Measurements from ENCODE around the gene WDR72. TPM values are rescaled to one million over a fixed set of nuclear protein-coding genes. Genes with fewer than 3 reads are reported as not detected.
"Not testable (repeated sequence)": the region's sequence is repeated elsewhere in the genome, so short reads cannot be mapped to it uniquely, and the experiment has no call there.

Gene WDR72
- total and polyA plus RNA-seq, 3 experiments from 2014 or later: not detected

DNA sequence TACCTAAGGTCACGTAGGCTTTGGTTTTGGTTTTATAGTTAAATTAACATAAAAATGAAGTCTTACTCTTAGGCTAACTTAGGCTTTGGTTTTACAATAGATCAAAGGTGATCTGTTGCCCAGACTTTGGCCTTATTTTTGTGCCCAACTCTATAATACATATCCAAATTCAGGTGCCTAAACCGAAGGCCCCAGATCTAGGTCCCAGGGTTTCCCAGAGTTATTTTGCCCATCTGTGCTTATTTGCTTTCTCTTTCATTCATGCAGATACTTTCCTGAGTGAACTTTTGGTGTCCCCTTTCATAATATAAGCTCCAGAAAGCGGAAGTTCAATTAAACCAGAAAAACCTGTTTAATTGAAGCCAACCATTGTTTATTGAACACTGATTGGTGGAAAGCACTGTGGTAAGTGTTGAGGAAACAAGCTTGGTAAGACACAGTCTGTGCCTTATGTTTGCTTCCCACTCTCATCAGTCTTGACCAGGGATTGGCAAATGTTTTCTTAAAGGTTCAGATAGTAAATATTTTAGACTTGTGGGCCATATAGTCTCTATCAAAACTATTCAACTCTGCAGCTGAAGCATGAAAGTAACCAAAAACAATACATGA, 209.7 kb downstream of the WDR72 start:
- Mint-ChIP-seq H3K9me3 (peaks cover 0 to 5% (median 2%) of the 10 kb centered on the region in 5 donors), H3K4me3 (no peak overlapping the region), H3K27ac (no peak overlapping the region), H3K4me1 (no peaks in the 10 kb centered on the region), H3K36me3 (no peaks in the 10 kb centered on the region), H3K27me3 (no peaks in the 10 kb centered on the region)
- DNase-seq: no peak
- Histone ChIP-seq H3K27me3 (ENCODE audit: insufficient read depth, low read length, poor library complexity, severe bottlenecking) (no peaks in the 10 kb centered on the region), H3K4me1 (ENCODE audit: insufficient read depth, low read length) (no peaks in the 10 kb centered on the region), H3K36me3 (ENCODE audit: insufficient read depth, low read length) (no peaks in the 10 kb centered on the region), H3K9me3 (ENCODE audit: low read length) (no peaks in the 10 kb centered on the region), H3K4me3 (ENCODE audit: low read length) (no peak overlapping the region), H3K27ac (ENCODE audit: low read depth, low read length) (no peak overlapping the region)
- ChIA-PET CTCF (no interaction called here), POLR2A (no interaction called here)

DNA sequence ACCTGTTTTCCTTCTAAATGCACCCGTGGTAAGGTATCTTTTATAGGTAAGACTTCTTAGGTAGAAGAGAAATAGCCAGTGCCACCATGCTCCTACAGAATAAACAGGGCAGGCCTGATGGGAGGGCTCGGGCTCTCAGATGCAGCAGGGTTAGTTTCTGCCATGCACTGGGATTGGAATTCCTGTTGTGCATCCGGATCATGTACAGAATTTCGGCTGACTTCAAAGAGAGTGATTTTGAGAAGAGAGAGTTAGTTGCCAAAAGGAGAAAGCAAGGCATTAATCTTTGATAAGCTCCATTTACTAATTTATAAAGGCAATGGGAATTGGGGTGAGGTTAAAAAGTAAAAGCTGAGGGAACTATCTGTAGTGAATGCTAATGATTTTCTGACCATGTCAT, 211.2 kb downstream of the WDR72 start:
- Histone ChIP-seq H3K4me1 (ENCODE audit: insufficient read depth, low read length) (no peaks in the 10 kb centered on the region), H3K27ac (ENCODE audit: low read depth, low read length) (no peak overlapping the region), H3K36me3 (ENCODE audit: insufficient read depth, low read length) (no peaks in the 10 kb centered on the region), H3K27me3 (ENCODE audit: insufficient read depth, low read length, poor library complexity, severe bottlenecking) (no peaks in the 10 kb centered on the region), H3K9me3 (ENCODE audit: low read length) (no peaks in the 10 kb centered on the region), H3K4me3 (ENCODE audit: low read length) (no peak overlapping the region)
- ChIA-PET CTCF (no interaction called here), POLR2A (no interaction called here)
- H3K4me3 Mint-ChIP-seq: no peak overlapping the region
- H3K27me3 Mint-ChIP-seq: no peaks in the 10 kb centered on the region
- no peaks in the 10 kb centered on the region for H3K4me1 Mint-ChIP-seq
- no peak for DNase-seq
- peaks cover 0 to 5% (median 3%) of the 10 kb centered on the region in 5 donors for H3K9me3 Mint-ChIP-seq
- no peaks in the 10 kb centered on the region for H3K36me3 Mint-ChIP-seq
- H3K27ac Mint-ChIP-seq: no peak overlapping the region

DNA sequence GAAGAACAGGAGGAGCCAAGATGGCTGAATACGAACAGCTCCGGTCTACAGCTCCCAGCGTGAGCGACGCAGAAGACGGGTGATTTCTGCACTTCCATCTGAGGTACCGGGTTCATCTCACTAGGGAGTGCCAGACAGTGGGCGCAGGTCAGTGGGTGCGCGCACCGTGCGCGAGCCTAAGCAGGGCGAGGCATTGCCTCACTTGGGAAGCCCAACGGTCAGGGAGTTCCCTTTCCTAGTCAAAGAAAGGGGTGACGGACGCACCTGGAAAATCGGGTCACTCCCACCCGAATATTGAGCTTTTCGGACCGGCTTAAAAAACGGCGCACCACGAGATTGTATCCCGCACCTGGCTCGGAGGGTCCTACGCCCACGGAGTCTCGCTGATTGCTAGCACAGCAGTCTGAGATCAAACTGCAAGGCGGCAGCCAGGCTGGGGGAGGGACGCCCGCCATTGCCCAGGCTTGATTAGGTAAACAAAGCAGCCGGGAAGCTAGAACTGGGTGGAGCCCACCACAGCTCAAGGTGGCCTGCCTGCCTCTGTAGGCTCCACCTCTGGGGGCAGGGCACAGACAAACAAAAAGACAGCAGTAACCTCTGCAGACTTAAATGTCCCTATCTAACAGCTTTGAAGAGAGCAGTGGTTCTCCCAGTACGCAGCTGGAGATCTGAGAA, 218.7 kb downstream of the WDR72 start:
- H3K9me3 Mint-ChIP-seq: peaks cover 3 to 12% (median 9%) of the 10 kb centered on the region in 5 donors
- CTCF ChIA-PET; H3K27ac ChIP-seq (ENCODE audit: low read depth, low read length); H3K27me3 ChIP-seq (ENCODE audit: insufficient read depth, low read length, poor library complexity, severe bottlenecking); H3K36me3 ChIP-seq (ENCODE audit: insufficient read depth, low read length); H3K4me1 Mint-ChIP-seq; H3K27me3 Mint-ChIP-seq; POLR2A ChIA-PET; H3K36me3 Mint-ChIP-seq; H3K4me3 Mint-ChIP-seq; H3K9me3 ChIP-seq (ENCODE audit: low read length); H3K4me1 ChIP-seq (ENCODE audit: insufficient read depth, low read length); DNase-seq; H3K4me3 ChIP-seq (ENCODE audit: low read length); H3K27ac Mint-ChIP-seq: not testable (repeated sequence)

DNA sequence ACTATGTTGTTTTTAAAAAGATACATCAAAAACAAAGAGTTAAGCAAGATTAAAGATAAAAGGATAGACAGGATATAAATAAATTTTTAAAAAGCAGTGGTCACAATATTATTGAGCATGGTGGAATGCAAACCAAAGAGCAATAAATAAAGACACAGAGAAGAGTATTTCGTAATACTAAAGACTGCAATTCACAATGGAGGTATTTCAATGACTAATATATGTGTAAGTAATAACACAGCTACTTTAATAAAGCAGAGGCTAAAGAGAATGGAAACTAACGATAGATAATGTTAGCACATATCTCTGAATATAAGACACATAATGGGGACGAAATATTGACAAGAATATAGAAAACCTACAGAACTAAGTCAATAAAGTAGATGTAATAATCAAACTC, 219.6 kb downstream of the WDR72 start:
- no peaks in the 10 kb centered on the region for H3K9me3 ChIP-seq (ENCODE audit: low read length)
- no peaks in the 10 kb centered on the region for H3K36me3 ChIP-seq (ENCODE audit: insufficient read depth, low read length)
- H3K27ac ChIP-seq (ENCODE audit: low read depth, low read length): no peak overlapping the region
- ChIA-PET CTCF (no interaction called here), POLR2A (no interaction called here)
- H3K36me3 Mint-ChIP-seq: no peaks in the 10 kb centered on the region
- H3K4me3 ChIP-seq (ENCODE audit: low read length): no peak overlapping the region
- H3K9me3 Mint-ChIP-seq: peaks cover 3 to 12% (median 9%) of the 10 kb centered on the region in 5 donors
- no peak overlapping the region for H3K4me3 Mint-ChIP-seq
- no peaks in the 10 kb centered on the region for H3K27me3 ChIP-seq (ENCODE audit: insufficient read depth, low read length, poor library complexity, severe bottlenecking)
- DNase-seq: no peak
- no peaks in the 10 kb centered on the region for H3K27me3 Mint-ChIP-seq
- H3K4me1 ChIP-seq (ENCODE audit: insufficient read depth, low read length): no peaks in the 10 kb centered on the region
- no peaks in the 10 kb centered on the region for H3K4me1 Mint-ChIP-seq
- no peak overlapping the region for H3K27ac Mint-ChIP-seq

DNA sequence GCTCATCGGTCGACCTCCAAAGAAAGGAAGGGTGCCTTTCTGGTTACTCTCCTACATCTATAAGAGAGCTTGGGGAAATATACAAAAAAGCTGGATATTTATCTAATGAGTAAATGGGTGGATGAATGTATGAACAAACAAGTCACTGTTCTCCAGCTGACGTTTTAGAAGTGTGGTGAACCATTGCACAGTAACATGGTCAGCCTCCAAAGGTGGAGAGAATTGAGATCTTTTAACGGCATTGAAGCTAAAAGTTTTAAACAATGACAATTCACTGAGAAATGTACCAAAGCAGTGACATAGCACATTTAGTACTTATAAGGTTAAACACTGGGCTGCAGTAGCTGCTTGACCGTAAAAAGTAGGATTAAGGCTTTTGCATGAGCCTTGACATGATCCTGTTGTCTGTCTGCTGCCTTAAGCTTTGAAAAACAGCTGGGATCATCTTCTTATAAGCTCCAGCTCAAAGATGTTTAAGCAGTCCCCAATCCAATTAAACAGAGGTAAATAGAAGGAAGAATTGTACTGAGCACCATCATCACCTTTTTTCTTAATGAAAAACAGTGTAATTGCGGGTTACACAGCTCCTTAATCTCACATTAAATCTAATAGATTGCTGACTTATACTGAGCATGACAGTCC, 222.9 kb downstream of the WDR72 start:
- no peak overlapping the region for H3K27ac ChIP-seq (ENCODE audit: low read depth, low read length)
- Mint-ChIP-seq H3K4me1 (no peaks in the 10 kb centered on the region), H3K36me3 (no peaks in the 10 kb centered on the region), H3K9me3 (peaks cover 2 to 25% (median 8%) of the 10 kb centered on the region in 5 donors), H3K27ac (no peak overlapping the region), H3K27me3 (no peaks in the 10 kb centered on the region), H3K4me3 (no peak overlapping the region)
- no peaks in the 10 kb centered on the region for H3K27me3 ChIP-seq (ENCODE audit: insufficient read depth, low read length, poor library complexity, severe bottlenecking)
- POLR2A ChIA-PET: no interaction called here
- DNase-seq: no peak
- H3K4me1 ChIP-seq (ENCODE audit: insufficient read depth, low read length): no peaks in the 10 kb centered on the region
- H3K4me3 ChIP-seq (ENCODE audit: low read length): no peak overlapping the region
- CTCF ChIA-PET: no interaction called here
- H3K9me3 ChIP-seq (ENCODE audit: low read length): no peaks in the 10 kb centered on the region
- H3K36me3 ChIP-seq (ENCODE audit: insufficient read depth, low read length): no peaks in the 10 kb centered on the region

DNA sequence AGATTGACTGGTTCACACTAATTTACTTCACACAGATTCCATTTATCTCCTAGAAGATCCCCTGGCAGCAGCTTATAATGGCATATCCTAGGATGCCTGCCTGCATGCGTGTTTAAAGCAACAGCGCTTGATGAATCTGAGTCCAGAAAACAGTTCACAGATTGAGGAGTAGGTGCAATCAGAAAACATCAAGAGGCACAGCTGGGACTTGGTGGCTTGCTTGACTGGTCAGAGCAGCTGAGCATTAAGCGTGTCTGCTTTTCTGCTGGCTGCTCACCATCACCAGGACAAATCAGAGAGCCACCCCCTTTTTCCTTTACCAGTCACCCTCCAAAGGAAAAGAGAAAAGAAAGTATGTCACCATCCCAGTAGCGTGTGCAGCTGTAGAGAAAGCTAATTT, 223.6 kb downstream of the WDR72 start:
- H3K27ac Mint-ChIP-seq: no peak overlapping the region
- DNase-seq: no peak
- Histone ChIP-seq H3K27me3 (ENCODE audit: insufficient read depth, low read length, poor library complexity, severe bottlenecking) (no peaks in the 10 kb centered on the region), H3K4me3 (ENCODE audit: low read length) (no peak overlapping the region), H3K27ac (ENCODE audit: low read depth, low read length) (no peak overlapping the region), H3K9me3 (ENCODE audit: low read length) (no peaks in the 10 kb centered on the region), H3K36me3 (ENCODE audit: insufficient read depth, low read length) (no peaks in the 10 kb centered on the region), H3K4me1 (ENCODE audit: insufficient read depth, low read length) (no peaks in the 10 kb centered on the region)
- no peaks in the 10 kb centered on the region for H3K4me1 Mint-ChIP-seq
- POLR2A ChIA-PET: no interaction called here
- CTCF ChIA-PET: no interaction called here
- peaks cover 2 to 25% (median 8%) of the 10 kb centered on the region in 5 donors for H3K9me3 Mint-ChIP-seq
- H3K36me3 Mint-ChIP-seq: no peaks in the 10 kb centered on the region
- H3K4me3 Mint-ChIP-seq: no peak overlapping the region
- no peaks in the 10 kb centered on the region for H3K27me3 Mint-ChIP-seq

DNA sequence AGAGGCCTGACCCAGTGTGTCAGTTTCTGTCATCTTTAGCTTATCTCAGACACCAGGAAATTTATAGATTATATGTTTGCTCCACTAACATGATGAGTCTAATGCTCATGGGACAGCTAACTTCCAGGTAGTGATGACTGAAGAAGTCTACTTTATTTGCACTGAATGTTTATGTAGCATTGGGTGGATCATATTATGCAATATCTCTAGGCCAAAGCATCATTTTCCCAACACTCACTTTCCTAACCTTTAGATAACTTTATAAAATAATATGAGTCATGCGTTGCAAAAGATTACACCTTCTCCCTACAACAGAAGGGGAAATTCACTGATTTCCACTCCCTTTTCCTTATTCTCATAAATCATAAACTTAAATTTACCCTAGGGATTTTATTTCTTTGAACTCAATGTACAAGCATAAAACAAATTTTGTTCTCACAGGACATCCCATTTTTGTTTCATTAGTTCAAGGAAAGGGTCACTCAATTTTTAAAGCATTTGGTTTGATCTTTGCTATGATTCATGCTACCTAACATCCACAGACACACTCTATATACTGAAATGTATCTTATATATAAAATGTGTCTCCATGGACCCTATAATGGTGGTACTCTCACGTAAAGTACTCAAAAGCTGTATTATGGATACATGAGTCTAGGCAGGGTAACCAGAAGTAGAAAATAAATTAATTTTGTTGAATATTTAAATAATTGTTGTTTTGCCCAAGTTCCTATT, 225.2 kb downstream of the WDR72 start:
- H3K4me1 Mint-ChIP-seq: no peaks in the 10 kb centered on the region
- H3K27ac ChIP-seq (ENCODE audit: low read depth, low read length): no peak overlapping the region
- ChIA-PET CTCF (no interaction called here), POLR2A (no interaction called here)
- H3K27me3 Mint-ChIP-seq: no peaks in the 10 kb centered on the region
- H3K4me3 ChIP-seq (ENCODE audit: low read length): no peak overlapping the region
- H3K36me3 Mint-ChIP-seq: no peaks in the 10 kb centered on the region
- H3K4me3 Mint-ChIP-seq: no peak overlapping the region
- no peaks in the 10 kb centered on the region for H3K27me3 ChIP-seq (ENCODE audit: insufficient read depth, low read length, poor library complexity, severe bottlenecking)
- H3K4me1 ChIP-seq (ENCODE audit: insufficient read depth, low read length): no peaks in the 10 kb centered on the region
- H3K9me3 Mint-ChIP-seq: peaks cover 0 to 15% (median 2%) of the 10 kb centered on the region in 5 donors
- DNase-seq: no peak
- no peaks in the 10 kb centered on the region for H3K36me3 ChIP-seq (ENCODE audit: insufficient read depth, low read length)
- H3K27ac Mint-ChIP-seq: no peak overlapping the region
- H3K9me3 ChIP-seq (ENCODE audit: low read length): no peaks in the 10 kb centered on the region

DNA sequence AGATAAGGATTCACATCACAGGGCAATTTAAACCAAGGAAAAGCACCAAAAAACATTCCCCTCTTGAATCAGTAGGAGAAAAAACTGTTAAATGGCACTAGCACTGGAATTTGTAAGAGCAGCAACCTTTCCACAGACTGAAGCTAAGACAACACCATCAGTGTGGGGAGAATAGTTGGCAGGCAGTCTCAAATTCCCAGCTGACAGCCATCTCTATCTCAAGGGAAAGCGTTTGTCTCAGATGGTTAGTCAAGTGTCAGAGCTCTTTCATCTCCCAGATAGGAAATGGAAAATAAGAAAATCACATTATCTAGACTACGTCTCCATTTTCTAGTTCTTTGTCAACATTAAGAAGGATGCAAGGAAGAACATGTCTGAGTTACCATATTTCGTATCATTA, 228.7 kb downstream of the WDR72 start:
- Mint-ChIP-seq H3K27me3 (no peaks in the 10 kb centered on the region), H3K4me1 (no peaks in the 10 kb centered on the region), H3K9me3 (peaks cover 0 to 17% (median 0%) of the 10 kb centered on the region in 5 donors), H3K36me3 (no peaks in the 10 kb centered on the region), H3K27ac (no peak overlapping the region), H3K4me3 (no peak overlapping the region)
- H3K36me3 ChIP-seq (ENCODE audit: insufficient read depth, low read length): no peaks in the 10 kb centered on the region
- ChIA-PET CTCF (no interaction called here), POLR2A (no interaction called here)
- DNase-seq: no peak
- no peaks in the 10 kb centered on the region for H3K9me3 ChIP-seq (ENCODE audit: low read length)
- no peak overlapping the region for H3K27ac ChIP-seq (ENCODE audit: low read depth, low read length)
- H3K27me3 ChIP-seq (ENCODE audit: insufficient read depth, low read length, poor library complexity, severe bottlenecking): no peaks in the 10 kb centered on the region
- H3K4me3 ChIP-seq (ENCODE audit: low read length): no peak overlapping the region
- no peaks in the 10 kb centered on the region for H3K4me1 ChIP-seq (ENCODE audit: insufficient read depth, low read length)

Data from CD8-positive, alpha-beta memory T cell (primary cell).